HG03565 (cell line): ENCODE data around the gene GNG14.
"Not testable (repeated sequence)": the region's sequence is repeated elsewhere in the genome, so short reads cannot be mapped to it uniquely, and the experiment has no call there.

Experiments
- ATAC-seq: cut with Tn5 transposase; IDR thresholded peaks from one replicate; pipeline ENCODE4 v1.9.1; 2021; ENCODE audit warnings: mild to moderate bottlenecking, moderate library complexity; ENCODE audit not compliant: unreplicated experiment

GNG14 gene

DNA sequence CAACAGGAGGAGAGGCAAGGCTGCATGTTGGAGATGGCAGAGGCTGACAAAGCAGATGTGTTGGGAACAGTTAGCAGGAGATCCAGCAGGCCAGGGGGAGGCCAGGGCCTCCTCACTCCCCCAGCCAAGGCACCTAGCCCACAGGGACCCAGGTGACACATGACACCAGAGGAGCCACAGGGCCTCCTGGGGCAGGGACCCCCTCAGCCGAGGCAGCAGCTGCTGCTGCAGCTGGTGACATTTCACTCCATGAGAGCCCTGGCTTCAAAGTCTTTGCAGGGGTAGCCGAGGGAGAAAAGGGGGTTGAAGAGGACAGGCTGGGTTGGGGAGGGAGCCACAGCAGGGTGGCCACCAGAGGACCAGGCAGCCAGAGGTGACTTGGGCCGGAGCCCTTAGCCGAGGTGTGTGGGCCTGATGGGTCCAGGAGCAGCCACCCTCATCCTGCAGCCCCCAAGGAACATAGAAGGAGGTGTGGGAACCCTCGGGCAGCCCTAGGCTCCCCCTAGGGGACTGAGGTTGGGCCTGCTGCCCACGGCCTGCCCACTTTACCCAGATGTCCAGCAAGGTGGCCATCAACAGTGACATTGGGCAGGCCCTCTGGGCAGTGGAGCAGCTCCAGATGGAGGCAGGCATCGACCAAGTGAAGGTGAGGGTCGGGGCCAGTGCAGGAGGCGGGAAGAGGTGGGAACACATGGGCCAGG is at the start of gene GNG14:
TSS of gene GNG14 (plus strand) at position 503 of the 701 bp plus-strand sequence. CDS start at position 554, 51 bp downstream.
- no peak for ATAC-seq

GRCh38 chr19:12638611-12639182 is 49.1 kb upstream of the GNG14 start:
- ATAC-seq = no peak

DNA sequence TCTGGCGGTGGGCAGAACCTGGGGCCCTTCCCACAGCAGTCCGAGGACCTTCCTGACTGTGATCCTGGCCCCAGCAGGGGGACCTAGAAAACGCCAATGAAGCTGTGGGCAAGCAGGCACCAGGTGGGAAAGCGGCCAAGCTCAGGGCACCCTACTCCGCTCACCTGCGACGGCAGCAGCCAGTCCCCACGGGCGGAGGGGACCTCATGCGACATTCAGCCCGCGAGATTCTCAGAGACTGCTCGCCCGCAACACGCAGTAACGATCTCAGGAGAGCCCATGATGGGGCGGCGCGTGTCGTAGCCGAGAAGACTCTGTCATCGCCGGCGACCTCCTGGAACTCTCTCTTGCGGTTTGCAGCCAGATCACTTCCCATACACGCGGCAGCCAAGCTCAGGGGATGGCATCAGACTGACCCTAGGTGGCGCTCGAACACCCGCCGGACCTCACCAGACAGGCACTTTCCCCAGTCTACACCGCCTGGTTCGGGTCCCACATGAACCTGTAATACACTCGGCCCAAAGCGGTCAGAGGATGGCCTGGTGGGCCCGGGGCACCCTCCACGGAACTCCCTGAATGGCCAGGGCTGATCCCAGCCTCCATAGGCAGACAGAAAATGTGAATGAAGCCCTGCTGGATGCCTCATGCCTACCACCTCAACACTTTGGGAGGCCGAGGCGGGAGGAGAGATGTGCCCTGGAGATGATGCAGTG is 47.7 kb upstream of the GNG14 start:
- no peak for ATAC-seq

- ATAC-seq = no peak
Measured at GRCh38 chr19:12641456-12641855, 46.3 kb upstream of the GNG14 start.

GRCh38 chr19:12642506-12642905 is 45.3 kb upstream of the GNG14 start:
- ATAC-seq = no peak

- ATAC-seq = not testable (repeated sequence)
Measured at GRCh38 chr19:12643716-12644115, 44.1 kb upstream of the GNG14 start.

DNA sequence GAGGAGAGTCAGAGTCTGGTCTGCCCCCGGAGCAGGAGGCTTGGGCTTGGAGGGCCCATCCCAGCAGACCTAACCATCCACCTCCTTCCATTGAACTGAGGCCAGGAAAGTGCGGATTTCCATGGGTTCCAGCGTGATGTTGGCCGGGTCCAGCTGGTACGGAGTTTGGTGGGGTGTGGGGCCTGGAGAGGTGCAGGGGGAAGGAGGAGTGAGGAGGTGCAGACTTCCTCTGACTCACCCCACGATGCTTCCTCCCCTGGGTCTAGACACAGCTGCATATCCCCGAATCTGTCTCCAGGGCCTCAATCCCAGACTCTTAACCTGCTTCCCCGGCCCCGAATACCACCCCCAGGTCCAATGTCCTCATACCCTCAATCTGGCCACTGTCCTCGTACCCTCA is 41.2 kb upstream of the GNG14 start:
- no peak for ATAC-seq

DNA sequence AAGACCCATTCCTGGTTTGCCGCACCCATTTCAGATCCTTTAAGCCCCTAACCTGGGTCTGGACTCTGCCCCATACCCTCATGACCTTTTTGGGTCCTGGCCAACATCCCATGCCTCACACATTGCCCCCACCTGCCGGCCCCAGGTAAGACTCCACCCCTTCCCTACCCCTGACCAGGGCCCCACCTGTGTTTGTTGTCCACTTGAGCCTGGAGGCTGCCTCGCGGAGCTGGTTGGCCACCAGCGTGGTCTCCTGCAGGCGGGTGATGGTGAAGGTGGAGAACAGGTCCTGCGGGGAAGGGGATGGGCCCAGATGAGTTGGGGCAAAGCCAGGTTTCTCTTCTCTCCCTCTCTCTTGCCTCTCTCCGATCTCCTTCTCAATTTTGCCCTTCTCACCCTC is 40.8 kb upstream of the GNG14 start:
- ATAC-seq = no peak

GRCh38 chr19:12647490-12648071 is 40.2 kb upstream of the GNG14 start:
- ATAC-seq = no peak

DNA sequence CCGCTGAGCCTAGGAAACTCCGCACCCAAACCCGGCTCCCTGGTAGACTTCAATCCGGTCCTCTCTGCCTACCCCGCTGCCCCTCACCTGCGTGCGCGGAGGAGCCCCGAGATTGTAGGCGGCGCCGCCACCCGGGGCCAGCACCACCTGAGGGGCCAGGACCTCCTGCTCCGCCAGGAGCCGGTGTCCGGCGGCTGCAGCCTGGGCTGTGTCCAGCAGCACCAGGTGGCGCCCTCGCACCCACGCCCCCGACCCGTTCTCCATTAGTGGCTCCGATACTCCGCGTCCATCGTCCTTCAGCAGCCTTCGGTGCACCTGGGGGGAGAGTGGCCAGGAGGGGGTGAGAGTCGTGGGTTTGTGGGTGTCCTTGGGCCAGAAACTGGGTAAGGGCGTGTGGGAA is 39.7 kb upstream of the GNG14 start:
- ATAC-seq = no peak

GRCh38 chr19:12649941-12650340 is 37.9 kb upstream of the GNG14 start:
- no peak for ATAC-seq

GRCh38 chr19:12652219-12652618 is 35.6 kb upstream of the GNG14 start:
- ATAC-seq = no peak

GRCh38 chr19:12655546-12655945 is 32.3 kb upstream of the GNG14 start:
- ATAC-seq = no peak

- ATAC-seq = no peak
Measured at GRCh38 chr19:12656899-12657571, 30.8 kb upstream of the GNG14 start.

DNA sequence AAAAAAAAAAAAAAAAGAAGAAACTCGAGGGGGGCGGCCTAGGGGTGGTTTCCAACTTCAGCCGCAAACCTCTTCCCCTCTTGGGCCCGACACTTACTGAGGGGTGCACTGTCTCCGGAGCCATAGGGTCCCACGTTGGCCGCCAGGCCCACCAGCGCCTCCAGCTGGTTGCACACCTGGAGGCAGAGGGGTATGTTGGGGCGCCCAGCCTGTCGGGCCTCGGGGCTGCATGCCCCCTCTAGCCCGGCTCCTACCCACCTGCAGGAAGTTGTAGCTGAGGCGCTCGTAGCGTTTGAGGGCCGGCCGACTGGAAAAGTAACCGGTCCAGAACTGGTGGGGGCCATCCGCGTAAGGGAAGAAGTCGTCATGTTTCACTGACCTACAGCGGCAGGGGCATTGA is 29.8 kb upstream of the GNG14 start:
- no peak for ATAC-seq

DNA sequence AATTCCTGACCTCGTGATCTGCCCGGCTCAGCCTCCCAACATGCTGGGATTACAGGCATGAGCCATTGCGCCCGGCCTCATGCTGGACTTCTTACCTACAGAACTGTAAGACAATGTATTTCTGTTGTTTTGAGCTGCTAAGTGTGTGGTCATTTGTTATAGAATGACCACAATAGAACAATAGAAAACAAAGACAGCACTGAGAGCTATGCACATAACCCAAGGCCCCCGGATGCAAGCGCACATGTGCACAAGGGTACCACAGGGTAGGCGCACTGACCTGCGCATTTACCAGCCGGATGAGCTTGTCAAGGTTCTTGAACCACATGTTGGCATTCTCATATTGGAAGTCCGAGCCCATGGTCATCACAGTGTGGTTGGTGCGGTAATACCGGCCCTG is 26.8 kb upstream of the GNG14 start:
- no peak for ATAC-seq

GRCh38 chr19:12664406-12665280 is 23.2 kb upstream of the GNG14 start:
- no peak for ATAC-seq

- ATAC-seq = no peak
Measured at GRCh38 chr19:12665281-12665573, 22.6 kb upstream of the GNG14 start.

GRCh38 chr19:12665671-12666264 is 22.0 kb upstream of the GNG14 start:
- no peak for ATAC-seq
